GM12892 (cell line): ENCODE results near the gene WWOX.

ENCODE experiments used
- POLR2A ChIP-seq: IDR thresholded peaks from 2 replicates; pipeline ENCODE4 v1.6.1; 2011; ENCODE audit warnings: low read depth, low read length, control low read depth
- POLR2AphosphoS5 ChIP-seq: IDR thresholded peaks from 2 replicates; pipeline ENCODE4 v1.6.1; 2011; ENCODE audit warnings: low read depth, low read length, control low read depth

GRCh38 chr16:78624366-78624765, 524.9 kb downstream of the WWOX start:
- TF ChIP-seq POLR2A (no peak), POLR2AphosphoS5 (no peak)
